WTC11 (cell line): Measurements from ENCODE around the gene USP13. TPM values are rescaled to one million over a fixed set of nuclear protein-coding genes. Genes with fewer than 3 reads are reported as not detected.
"Not testable (repeated sequence)": the region's sequence is repeated elsewhere in the genome, so short reads cannot be mapped to it uniquely, and the experiment has no call there.

ENCODE experiments used
- ATAC-seq: fragments of 200-7000 bp; cut with Tn5 transposase; 2 replicates; pipeline ENCODE4 v1.10.0; 2021; ENCODE audit warnings: mild to moderate bottlenecking, moderate library complexity
- CTCF ChIA-PET: fragments of 300-600 bp; sonication (Branson Sonifier 250); formaldehyde crosslinking; loops from one replicate; lab custom pipeline; 2021; ENCODE audit warnings: antibody characterized with exemption; lab: Charles Lee
- POLR2A ChIA-PET: fragments of 350-600 bp; sonication (Branson Sonifier 250); formaldehyde crosslinking; loops from one replicate; lab custom pipeline; 2021; ENCODE audit warnings: antibody characterized with exemption; lab: Charles Lee
- DNase-seq: peaks from one replicate; pipeline ENCODE4 v3.0.0; 2021; ENCODE audit warnings: low spot score
- H3K27ac Mint-ChIP-seq: 2 replicates; pipeline ENCODE4 v1.8.0; 2021; ENCODE audit warnings: mixed read lengths
- H3K27me3 Mint-ChIP-seq: 2 replicates; pipeline ENCODE4 v1.8.0; 2021; ENCODE audit warnings: low read depth, mild to moderate bottlenecking, moderate library complexity, mixed read lengths
- H3K36me3 Mint-ChIP-seq: 2 replicates; pipeline ENCODE4 v1.8.0; 2021; ENCODE audit warnings: mixed read lengths
- H3K4me1 Mint-ChIP-seq: 2 replicates; pipeline ENCODE4 v1.8.0; 2022; ENCODE audit warnings: mixed read lengths
- H3K4me3 Mint-ChIP-seq: 2 replicates; pipeline ENCODE4 v1.8.0; 2021; ENCODE audit warnings: mild to moderate bottlenecking, moderate library complexity, mixed read lengths
- H3K9me3 Mint-ChIP-seq: 2 replicates; pipeline ENCODE4 v1.8.0; 2021; ENCODE audit warnings: mixed read lengths
- CBFB ChIP-seq: sonication (generic); formaldehyde crosslinking; IDR thresholded peaks from 2 replicates; pipeline ENCODE4 v1.8.1; 2022; ENCODE audit warnings: mild to moderate bottlenecking, low read depth, missing genetic modification reagents
- CREM ChIP-seq: sonication (generic); formaldehyde crosslinking; IDR thresholded peaks from 2 replicates; pipeline ENCODE4 v1.8.1; 2022; ENCODE audit warnings: mild to moderate bottlenecking, missing genetic modification reagents, moderate library complexity
- GRHL2 ChIP-seq: fragments of 250-450 bp; sonication (Bioruptor Pico); IDR thresholded peaks from 2 replicates; pipeline ENCODE4 v1.8.0; 2022; ENCODE audit warnings: mild to moderate bottlenecking, moderate library complexity; ENCODE audit not compliant: insufficient replicate concordance, severe bottlenecking
- NFATC4 ChIP-seq: fragments of 250-450 bp; sonication (Bioruptor Pico); IDR thresholded peaks from 2 replicates; pipeline ENCODE4 v1.9.0; 2021; ENCODE audit warnings: mild to moderate bottlenecking
- NR2C2 ChIP-seq: sonication (generic); formaldehyde crosslinking; IDR thresholded peaks from 2 replicates; pipeline ENCODE4 v1.8.0; 2022; ENCODE audit warnings: mild to moderate bottlenecking, missing genetic modification reagents
- SMAD3 ChIP-seq: sonication (generic); formaldehyde crosslinking; IDR thresholded peaks from 2 replicates; pipeline ENCODE4 v1.8.0; 2022; ENCODE audit warnings: missing genetic modification reagents, mild to moderate bottlenecking, borderline replicate concordance
- ZNF121 ChIP-seq: sonication (generic); formaldehyde crosslinking; IDR thresholded peaks from 2 replicates; pipeline ENCODE4 v1.8.0; 2023; ENCODE audit warnings: missing genetic modification reagents
- ZNF232 ChIP-seq: sonication (generic); formaldehyde crosslinking; IDR thresholded peaks from 2 replicates; pipeline ENCODE4 v1.8.0; 2022; ENCODE audit warnings: mild to moderate bottlenecking, missing genetic modification reagents
- ZNF263 ChIP-seq: sonication (generic); formaldehyde crosslinking; IDR thresholded peaks from 2 replicates; pipeline ENCODE4 v1.8.1; 2022; ENCODE audit warnings: low read depth, mild to moderate bottlenecking, moderate library complexity, missing genetic modification reagents
- ZNF317 ChIP-seq: sonication (generic); formaldehyde crosslinking; IDR thresholded peaks from 2 replicates; pipeline ENCODE4 v1.8.1; 2023; ENCODE audit warnings: low read depth, mild to moderate bottlenecking, moderate library complexity, missing genetic modification reagents, borderline replicate concordance
- total RNA-seq: library from RNA; stranded (reverse); gene quantifications from 3 replicates; pipeline ENCODE4 v1.2.3, GENCODE V29; 2021
- TF ChIP-seq, protein P1 (sequence below): sonication (generic); formaldehyde crosslinking; IDR thresholded peaks from 2 replicates; pipeline ENCODE4 v1.8.1; 2022; ENCODE audit warnings: missing genetic modification reagents, borderline replicate concordance
- TF ChIP-seq, protein P2 (sequence below): sonication (generic); formaldehyde crosslinking; IDR thresholded peaks from 2 replicates; pipeline ENCODE4 v1.8.1; 2023; ENCODE audit warnings: mild to moderate bottlenecking, missing genetic modification reagents, borderline replicate concordance
- TF ChIP-seq, protein P3 (sequence below): sonication (generic); formaldehyde crosslinking; IDR thresholded peaks from 2 replicates; pipeline ENCODE4 v1.8.1; 2023; ENCODE audit warnings: mild to moderate bottlenecking, missing genetic modification reagents
- TF ChIP-seq, protein P4 (sequence below): sonication (generic); formaldehyde crosslinking; IDR thresholded peaks from 2 replicates; pipeline ENCODE4 v1.8.0; 2023; ENCODE audit warnings: missing genetic modification reagents, mild to moderate bottlenecking, borderline replicate concordance

USP13 gene
- total RNA-seq, 1 experiment from 2014 or later = 26.8 TPM

DNA sequence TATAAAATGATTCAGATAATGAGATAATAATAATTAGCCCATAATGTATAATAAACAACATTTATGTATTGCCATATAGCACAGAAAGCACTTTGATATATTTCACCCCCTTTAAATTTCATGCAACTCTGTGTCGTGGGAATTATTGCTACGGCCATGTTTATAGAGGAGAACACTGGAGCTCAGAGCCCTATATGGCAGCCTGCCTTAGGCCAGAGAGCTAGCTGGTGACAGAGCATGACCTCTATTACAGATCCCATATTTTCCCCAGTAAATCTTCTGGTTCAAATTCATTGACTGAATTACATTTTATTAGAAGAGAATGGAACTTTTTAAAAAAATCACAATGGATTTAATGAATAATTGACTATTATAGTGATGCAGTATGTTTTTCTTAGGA, 25.0 kb downstream of the USP13 start (continued):
- no peak for TF ChIP-seq CREM (CRISPR knock-in tag)

DNA sequence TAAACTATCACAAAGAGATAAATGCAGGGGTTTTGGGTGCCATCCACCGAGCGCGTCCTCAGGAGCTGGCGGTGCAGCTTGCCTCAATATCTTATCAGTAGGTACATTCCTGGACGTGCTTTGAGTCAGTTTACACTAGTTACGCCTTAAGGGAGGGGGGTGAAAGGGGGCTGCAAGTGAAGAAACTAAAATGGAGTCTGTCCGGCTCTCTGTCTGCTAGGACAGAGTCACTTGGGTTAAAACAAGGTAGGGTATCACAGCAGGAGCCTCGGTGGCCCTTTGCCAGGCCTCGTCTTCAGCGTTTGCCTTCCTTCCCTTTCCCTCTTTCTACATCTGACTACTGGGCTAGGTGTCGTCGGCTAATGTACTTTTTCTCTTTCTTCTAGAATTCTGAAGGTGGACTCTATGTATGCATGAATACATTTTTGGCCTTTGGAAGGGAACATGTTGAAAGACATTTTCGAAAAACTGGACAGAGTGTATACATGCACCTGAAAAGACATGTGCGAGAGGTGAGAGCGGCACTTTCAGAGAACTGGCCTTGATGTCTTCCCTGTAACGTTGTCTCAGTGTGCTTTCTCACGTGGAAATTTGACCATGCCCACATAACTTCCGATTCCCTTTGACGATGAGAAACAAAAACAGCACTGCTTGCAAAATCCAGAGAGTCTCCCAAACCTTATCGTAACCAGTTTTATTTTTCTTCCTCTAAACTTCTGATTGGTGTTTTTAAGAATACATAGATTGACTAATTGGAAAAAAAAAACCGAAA, 28.8 kb downstream of the USP13 start:
- H3K9me3 Mint-ChIP-seq = no peaks in the 10 kb centered on the region
- no peak for DNase-seq
- TF ChIP-seq, protein P1, sequence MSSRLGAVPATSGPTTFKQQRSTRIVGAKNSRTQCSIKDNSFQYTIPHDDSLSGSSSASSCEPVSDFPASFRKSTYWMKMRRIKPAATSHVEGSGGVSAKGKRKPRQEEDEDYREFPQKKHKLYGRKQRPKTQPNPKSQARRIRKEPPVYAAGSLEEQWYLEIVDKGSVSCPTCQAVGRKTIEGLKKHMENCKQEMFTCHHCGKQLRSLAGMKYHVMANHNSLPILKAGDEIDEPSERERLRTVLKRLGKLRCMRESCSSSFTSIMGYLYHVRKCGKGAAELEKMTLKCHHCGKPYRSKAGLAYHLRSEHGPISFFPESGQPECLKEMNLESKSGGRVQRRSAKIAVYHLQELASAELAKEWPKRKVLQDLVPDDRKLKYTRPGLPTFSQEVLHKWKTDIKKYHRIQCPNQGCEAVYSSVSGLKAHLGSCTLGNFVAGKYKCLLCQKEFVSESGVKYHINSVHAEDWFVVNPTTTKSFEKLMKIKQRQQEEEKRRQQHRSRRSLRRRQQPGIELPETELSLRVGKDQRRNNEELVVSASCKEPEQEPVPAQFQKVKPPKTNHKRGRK (CRISPR knock-in tag) = no peak
- TF ChIP-seq, protein P2, sequence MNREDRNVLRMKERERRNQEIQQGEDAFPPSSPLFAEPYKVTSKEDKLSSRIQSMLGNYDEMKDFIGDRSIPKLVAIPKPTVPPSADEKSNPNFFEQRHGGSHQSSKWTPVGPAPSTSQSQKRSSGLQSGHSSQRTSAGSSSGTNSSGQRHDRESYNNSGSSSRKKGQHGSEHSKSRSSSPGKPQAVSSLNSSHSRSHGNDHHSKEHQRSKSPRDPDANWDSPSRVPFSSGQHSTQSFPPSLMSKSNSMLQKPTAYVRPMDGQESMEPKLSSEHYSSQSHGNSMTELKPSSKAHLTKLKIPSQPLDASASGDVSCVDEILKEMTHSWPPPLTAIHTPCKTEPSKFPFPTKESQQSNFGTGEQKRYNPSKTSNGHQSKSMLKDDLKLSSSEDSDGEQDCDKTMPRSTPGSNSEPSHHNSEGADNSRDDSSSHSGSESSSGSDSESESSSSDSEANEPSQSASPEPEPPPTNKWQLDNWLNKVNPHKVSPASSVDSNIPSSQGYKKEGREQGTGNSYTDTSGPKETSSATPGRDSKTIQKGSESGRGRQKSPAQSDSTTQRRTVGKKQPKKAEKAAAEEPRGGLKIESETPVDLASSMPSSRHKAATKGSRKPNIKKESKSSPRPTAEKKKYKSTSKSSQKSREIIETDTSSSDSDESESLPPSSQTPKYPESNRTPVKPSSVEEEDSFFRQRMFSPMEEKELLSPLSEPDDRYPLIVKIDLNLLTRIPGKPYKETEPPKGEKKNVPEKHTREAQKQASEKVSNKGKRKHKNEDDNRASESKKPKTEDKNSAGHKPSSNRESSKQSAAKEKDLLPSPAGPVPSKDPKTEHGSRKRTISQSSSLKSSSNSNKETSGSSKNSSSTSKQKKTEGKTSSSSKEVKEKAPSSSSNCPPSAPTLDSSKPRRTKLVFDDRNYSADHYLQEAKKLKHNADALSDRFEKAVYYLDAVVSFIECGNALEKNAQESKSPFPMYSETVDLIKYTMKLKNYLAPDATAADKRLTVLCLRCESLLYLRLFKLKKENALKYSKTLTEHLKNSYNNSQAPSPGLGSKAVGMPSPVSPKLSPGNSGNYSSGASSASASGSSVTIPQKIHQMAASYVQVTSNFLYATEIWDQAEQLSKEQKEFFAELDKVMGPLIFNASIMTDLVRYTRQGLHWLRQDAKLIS (CRISPR knock-in tag) = no peak
- TF ChIP-seq SMAD3 (CRISPR knock-in tag) (no peak), GRHL2 (CRISPR knock-in tag) (no peak)
- TF ChIP-seq, all 79 proteins: peak for 0
- no peak for ATAC-seq
- Mint-ChIP-seq H3K27ac (peak overlapping the region; percentile 93), H3K4me3 (no peak overlapping the region), H3K36me3 (peaks cover 9% of the 10 kb centered on the region), H3K27me3 (no peaks in the 10 kb centered on the region), H3K4me1 (peaks cover 28% of the 10 kb centered on the region)
- ChIA-PET CTCF (interaction anchor here (1.3 kb wide), 1 partner anchor 32 kb away, joined by 4 read pairs; no protein-coding TSS in a partner anchor), POLR2A (no interaction called here)

DNA sequence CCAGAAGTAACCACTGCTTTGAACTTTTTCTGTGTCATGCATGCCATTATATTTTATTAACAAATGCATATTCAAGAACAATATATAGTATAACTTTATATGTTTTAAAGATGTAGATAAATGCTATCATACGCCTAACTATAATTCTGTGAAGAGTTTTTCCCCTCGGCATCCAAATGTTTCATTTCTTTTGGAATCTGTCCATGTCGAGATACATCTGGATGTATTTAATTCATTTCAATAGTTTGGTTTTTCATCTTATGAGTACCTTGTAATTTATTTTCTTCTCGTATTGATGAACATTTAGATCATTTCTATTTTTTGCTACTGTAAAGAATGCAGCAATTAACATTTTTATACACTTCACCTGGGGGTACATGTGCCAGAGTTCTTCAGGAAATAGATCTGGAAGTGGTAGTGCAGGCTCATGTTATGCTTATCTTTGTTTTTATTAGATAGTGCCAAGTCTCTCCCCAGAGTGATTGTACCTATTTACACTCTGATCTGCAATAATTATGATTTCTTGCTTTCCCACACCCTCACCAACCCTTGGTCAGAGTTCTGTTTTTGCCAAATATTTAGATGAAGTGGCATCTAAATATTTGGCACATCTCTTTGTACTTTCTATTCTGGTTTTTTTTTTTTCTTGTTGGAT, 29.7 kb downstream of the USP13 start:
- H3K4me1 Mint-ChIP-seq = peaks cover 28% of the 10 kb centered on the region
- no peak for DNase-seq
- no peaks in the 10 kb centered on the region for H3K27me3 Mint-ChIP-seq
- ChIA-PET POLR2A (no interaction called here), CTCF (interaction anchor here (1.3 kb wide), 1 partner anchor 33 kb away, joined by 4 read pairs; no protein-coding TSS in a partner anchor)
- H3K27ac Mint-ChIP-seq = 0 out of 2 replicates have a peak overlapping the region, but pooled peaks have one; percentile 2
- H3K4me3 Mint-ChIP-seq = no peak overlapping the region
- no peak for TF ChIP-seq ZNF121 (CRISPR knock-in tag)
- TF ChIP-seq ZNF317 (CRISPR knock-in tag) = no peak
- TF ChIP-seq NFATC4 (CRISPR knock-in tag) = no peak
- TF ChIP-seq, protein P3, sequence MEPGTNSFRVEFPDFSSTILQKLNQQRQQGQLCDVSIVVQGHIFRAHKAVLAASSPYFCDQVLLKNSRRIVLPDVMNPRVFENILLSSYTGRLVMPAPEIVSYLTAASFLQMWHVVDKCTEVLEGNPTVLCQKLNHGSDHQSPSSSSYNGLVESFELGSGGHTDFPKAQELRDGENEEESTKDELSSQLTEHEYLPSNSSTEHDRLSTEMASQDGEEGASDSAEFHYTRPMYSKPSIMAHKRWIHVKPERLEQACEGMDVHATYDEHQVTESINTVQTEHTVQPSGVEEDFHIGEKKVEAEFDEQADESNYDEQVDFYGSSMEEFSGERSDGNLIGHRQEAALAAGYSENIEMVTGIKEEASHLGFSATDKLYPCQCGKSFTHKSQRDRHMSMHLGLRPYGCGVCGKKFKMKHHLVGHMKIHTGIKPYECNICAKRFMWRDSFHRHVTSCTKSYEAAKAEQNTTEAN (CRISPR knock-in tag) = no peak
- TF ChIP-seq ZNF232 (CRISPR knock-in tag) = no peak
- TF ChIP-seq, protein P4, sequence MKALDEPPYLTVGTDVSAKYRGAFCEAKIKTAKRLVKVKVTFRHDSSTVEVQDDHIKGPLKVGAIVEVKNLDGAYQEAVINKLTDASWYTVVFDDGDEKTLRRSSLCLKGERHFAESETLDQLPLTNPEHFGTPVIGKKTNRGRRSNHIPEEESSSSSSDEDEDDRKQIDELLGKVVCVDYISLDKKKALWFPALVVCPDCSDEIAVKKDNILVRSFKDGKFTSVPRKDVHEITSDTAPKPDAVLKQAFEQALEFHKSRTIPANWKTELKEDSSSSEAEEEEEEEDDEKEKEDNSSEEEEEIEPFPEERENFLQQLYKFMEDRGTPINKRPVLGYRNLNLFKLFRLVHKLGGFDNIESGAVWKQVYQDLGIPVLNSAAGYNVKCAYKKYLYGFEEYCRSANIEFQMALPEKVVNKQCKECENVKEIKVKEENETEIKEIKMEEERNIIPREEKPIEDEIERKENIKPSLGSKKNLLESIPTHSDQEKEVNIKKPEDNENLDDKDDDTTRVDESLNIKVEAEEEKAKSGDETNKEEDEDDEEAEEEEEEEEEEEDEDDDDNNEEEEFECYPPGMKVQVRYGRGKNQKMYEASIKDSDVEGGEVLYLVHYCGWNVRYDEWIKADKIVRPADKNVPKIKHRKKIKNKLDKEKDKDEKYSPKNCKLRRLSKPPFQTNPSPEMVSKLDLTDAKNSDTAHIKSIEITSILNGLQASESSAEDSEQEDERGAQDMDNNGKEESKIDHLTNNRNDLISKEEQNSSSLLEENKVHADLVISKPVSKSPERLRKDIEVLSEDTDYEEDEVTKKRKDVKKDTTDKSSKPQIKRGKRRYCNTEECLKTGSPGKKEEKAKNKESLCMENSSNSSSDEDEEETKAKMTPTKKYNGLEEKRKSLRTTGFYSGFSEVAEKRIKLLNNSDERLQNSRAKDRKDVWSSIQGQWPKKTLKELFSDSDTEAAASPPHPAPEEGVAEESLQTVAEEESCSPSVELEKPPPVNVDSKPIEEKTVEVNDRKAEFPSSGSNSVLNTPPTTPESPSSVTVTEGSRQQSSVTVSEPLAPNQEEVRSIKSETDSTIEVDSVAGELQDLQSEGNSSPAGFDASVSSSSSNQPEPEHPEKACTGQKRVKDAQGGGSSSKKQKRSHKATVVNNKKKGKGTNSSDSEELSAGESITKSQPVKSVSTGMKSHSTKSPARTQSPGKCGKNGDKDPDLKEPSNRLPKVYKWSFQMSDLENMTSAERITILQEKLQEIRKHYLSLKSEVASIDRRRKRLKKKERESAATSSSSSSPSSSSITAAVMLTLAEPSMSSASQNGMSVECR (CRISPR knock-in tag) = no peak
- TF ChIP-seq NR2C2 (CRISPR knock-in tag) = no peak
- no peak for TF ChIP-seq ZNF263
- TF ChIP-seq CBFB = no peak
- ATAC-seq = no peak
- no peaks in the 10 kb centered on the region for H3K9me3 Mint-ChIP-seq
- H3K36me3 Mint-ChIP-seq = peaks cover 9% of the 10 kb centered on the region

DNA sequence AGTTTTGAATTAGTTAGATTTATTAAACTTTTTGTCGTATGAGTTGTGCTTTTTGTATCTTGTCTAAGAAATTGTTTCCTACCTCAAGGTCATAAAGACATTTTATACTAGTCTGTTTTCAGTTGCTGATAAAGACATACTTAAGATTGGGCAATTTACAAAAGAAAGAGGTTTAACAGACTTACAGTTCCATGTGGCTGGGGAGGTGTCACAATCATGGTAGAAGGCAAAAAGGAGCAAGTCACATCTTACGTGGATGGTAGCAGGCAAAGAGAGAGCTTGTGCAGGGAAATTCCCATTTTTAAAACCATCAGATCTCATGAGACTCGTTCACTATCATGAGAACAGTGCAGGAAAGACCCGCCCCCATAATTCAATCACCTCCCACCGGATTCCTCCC, 30.4 kb downstream of the USP13 start:
- Mint-ChIP-seq H3K4me1 (peaks cover 28% of the 10 kb centered on the region), H3K27ac (peak overlapping the region; percentile 2; the same call in 1 of the 2 replicates)
- H3K36me3 Mint-ChIP-seq, H3K4me3 Mint-ChIP-seq, POLR2A ChIA-PET, ATAC-seq, DNase-seq, H3K27me3 Mint-ChIP-seq, H3K9me3 Mint-ChIP-seq: not testable (repeated sequence)
- CTCF ChIA-PET = interaction anchor here (1.6 kb wide), 1 partner anchor 34 kb away, joined by 5 read pairs; no protein-coding TSS in a partner anchor
